Type B pancreatic cell (in vitro differentiated cells): ENCODE measurements around the gene ROM1. TPM values are rescaled to one million over a fixed set of nuclear protein-coding genes. Genes with fewer than 3 reads are reported as not detected.
A peak's percentile ranks its signal among the peaks of the same experiment; 100 is the strongest.
"Not testable (repeated sequence)": the region's sequence is repeated elsewhere in the genome, so short reads cannot be mapped to it uniquely, and the experiment has no call there.

Experiments
- DNase-seq: peaks from one replicate; pipeline ENCODE4 v3.0.0; 2021; ENCODE audit warnings: mixed read lengths; ENCODE audit not compliant: unreplicated experiment; ENCODE audit errors: extremely low spot score
- H3K27ac Mint-ChIP-seq: 2 replicates; pipeline ENCODE4 v1.8.0; 2021; ENCODE audit warnings: mild to moderate bottlenecking, mixed read lengths
- H3K27me3 Mint-ChIP-seq: 2 replicates; pipeline ENCODE4 v1.8.0; 2021; ENCODE audit warnings: mixed read lengths
- H3K36me3 Mint-ChIP-seq: 2 replicates; pipeline ENCODE4 v1.8.0; 2021; ENCODE audit warnings: mixed read lengths
- H3K4me1 Mint-ChIP-seq: one replicate; pipeline ENCODE4 v1.8.0; 2021; ENCODE audit warnings: mixed read lengths; ENCODE audit not compliant: unreplicated experiment
- H3K4me3 Mint-ChIP-seq: 2 replicates; pipeline ENCODE4 v1.8.0; 2021; ENCODE audit warnings: mild to moderate bottlenecking, mixed read lengths
- H3K9me3 Mint-ChIP-seq: 2 replicates; pipeline ENCODE4 v1.8.0; 2021; ENCODE audit warnings: mixed read lengths
- total RNA-seq: library from RNA; stranded (reverse); gene quantifications from 2 replicates; pipeline ENCODE4 v1.2.1, GENCODE V29; 2021; ENCODE audit warnings: low replicate concordance
- TF ChIP-seq, protein P1 (sequence below): fragments of 200-600 bp; sonication (generic); conservative IDR thresholded peaks from 2 replicates; pipeline ENCODE4 v1.5.0; 2021; ENCODE audit warnings: antibody characterized with exemption, mild to moderate bottlenecking

Gene ROM1
- total RNA-seq, 1 donor from 2014 or later: 1.8 TPM

DNA sequence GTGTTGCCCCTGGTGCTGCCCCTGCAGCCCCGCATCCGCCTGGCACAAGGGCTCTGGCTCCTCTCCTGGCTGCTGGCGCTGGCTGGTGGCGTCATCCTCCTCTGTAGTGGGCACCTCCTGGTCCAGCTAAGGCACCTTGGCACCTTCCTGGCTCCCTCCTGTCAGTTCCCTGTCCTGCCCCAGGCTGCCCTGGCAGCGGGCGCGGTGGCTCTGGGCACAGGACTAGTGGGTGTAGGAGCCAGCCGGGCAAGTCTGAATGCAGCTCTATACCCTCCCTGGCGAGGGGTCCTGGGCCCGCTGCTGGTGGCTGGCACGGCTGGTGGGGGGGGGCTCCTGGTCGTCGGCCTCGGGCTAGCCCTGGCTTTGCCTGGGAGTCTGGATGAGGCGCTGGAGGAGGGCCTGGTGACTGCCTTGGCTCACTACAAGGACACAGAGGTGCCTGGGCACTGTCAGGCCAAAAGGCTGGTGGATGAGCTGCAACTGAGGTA is 278 bp downstream of the ROM1 start:
- TF ChIP-seq, protein P1, sequence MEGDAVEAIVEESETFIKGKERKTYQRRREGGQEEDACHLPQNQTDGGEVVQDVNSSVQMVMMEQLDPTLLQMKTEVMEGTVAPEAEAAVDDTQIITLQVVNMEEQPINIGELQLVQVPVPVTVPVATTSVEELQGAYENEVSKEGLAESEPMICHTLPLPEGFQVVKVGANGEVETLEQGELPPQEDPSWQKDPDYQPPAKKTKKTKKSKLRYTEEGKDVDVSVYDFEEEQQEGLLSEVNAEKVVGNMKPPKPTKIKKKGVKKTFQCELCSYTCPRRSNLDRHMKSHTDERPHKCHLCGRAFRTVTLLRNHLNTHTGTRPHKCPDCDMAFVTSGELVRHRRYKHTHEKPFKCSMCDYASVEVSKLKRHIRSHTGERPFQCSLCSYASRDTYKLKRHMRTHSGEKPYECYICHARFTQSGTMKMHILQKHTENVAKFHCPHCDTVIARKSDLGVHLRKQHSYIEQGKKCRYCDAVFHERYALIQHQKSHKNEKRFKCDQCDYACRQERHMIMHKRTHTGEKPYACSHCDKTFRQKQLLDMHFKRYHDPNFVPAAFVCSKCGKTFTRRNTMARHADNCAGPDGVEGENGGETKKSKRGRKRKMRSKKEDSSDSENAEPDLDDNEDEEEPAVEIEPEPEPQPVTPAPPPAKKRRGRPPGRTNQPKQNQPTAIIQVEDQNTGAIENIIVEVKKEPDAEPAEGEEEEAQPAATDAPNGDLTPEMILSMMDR: no peak
- Mint-ChIP-seq H3K27ac (peak overlapping the region; percentile 90), H3K27me3 (no peaks in the 10 kb centered on the region)

DNA sequence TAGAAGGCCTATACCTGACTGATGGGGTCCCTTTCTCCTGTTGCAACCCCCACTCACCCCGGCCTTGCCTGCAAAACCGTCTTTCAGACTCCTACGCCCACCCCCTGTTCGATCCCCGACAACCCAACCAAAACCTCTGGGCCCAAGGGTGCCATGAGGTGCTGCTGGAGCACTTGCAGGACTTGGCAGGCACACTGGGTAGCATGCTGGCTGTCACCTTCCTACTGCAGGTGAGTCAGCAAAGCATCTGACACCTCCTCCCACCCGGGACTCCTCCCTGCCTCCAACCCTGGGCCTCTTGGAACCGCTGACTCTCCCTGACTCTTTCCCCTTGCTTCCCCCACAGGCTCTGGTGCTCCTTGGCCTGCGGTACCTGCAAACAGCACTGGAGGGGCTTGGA is 1.2 kb downstream of the ROM1 start:
- Mint-ChIP-seq H3K4me1 (peaks cover 17% of the 10 kb centered on the region), H3K36me3 (peaks cover 8% of the 10 kb centered on the region), H3K27ac (peak overlapping the region; percentile 90), H3K9me3 (no peaks in the 10 kb centered on the region), H3K4me3 (peak overlapping the region; percentile 84), H3K27me3 (no peaks in the 10 kb centered on the region)
- TF ChIP-seq, protein P1: no peak
- no peak for DNase-seq

More for the DNA sequence above, 278 bp downstream of the ROM1 start:
- no peaks in the 10 kb centered on the region for H3K9me3 Mint-ChIP-seq
- DNase-seq: no peak
- H3K36me3 Mint-ChIP-seq: peaks cover 4% of the 10 kb centered on the region
- peaks cover 13% of the 10 kb centered on the region for H3K4me1 Mint-ChIP-seq
- H3K4me3 Mint-ChIP-seq: peak overlapping the region; percentile 84

DNA sequence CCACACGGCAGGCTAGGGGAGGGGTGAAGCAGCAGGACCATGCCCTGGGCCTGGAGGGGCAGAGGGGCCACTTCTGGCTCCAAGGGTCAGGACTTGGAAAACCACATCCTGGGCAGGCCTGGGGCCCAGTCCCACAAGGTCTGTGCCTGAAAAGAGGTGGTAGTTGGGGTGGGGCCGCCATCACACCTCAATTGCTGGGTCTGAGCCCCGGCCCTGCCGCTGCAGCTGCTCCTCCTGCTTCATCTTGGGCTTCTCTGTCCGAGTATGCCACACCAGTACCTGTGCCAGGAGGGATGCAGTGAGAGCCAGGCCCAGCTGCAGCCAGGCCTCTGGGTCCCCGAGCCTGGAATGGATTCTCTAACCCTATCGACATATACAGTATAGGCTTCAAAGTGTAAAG is 2.5 kb downstream of the ROM1 start:
- H3K4me1 Mint-ChIP-seq: peaks cover 14% of the 10 kb centered on the region
- H3K27ac Mint-ChIP-seq: no peak overlapping the region
- peaks cover 8% of the 10 kb centered on the region for H3K36me3 Mint-ChIP-seq
- no peak for DNase-seq
- no peak overlapping the region for H3K4me3 Mint-ChIP-seq
- no peaks in the 10 kb centered on the region for H3K27me3 Mint-ChIP-seq
- no peaks in the 10 kb centered on the region for H3K9me3 Mint-ChIP-seq
- TF ChIP-seq, protein P1: no peak

DNA sequence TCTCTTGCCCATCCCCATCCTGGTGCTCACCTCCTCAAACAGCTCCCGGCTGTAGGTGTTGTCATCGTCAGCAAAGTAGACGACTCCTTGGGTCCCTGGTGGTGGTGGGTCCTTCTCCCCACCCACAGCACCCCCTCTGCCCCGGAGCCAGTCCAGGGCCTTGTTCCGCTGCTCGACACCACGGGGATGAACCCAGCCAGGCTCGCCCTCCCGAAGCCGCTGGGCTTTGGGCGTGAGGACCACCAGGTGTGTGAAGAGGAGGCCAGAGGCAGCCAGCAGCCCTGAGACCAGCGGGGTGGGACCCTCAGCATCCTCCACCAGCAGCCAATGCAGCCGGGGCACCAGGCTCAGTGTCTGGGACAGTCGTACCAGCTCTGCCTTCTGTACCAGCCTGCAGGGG is 3.9 kb downstream of the ROM1 start:
- not testable (repeated sequence) for H3K27me3 Mint-ChIP-seq, H3K27ac Mint-ChIP-seq, H3K9me3 Mint-ChIP-seq, H3K4me3 Mint-ChIP-seq, H3K36me3 Mint-ChIP-seq, DNase-seq
- peaks cover 16% of the 10 kb centered on the region for H3K4me1 Mint-ChIP-seq

DNA sequence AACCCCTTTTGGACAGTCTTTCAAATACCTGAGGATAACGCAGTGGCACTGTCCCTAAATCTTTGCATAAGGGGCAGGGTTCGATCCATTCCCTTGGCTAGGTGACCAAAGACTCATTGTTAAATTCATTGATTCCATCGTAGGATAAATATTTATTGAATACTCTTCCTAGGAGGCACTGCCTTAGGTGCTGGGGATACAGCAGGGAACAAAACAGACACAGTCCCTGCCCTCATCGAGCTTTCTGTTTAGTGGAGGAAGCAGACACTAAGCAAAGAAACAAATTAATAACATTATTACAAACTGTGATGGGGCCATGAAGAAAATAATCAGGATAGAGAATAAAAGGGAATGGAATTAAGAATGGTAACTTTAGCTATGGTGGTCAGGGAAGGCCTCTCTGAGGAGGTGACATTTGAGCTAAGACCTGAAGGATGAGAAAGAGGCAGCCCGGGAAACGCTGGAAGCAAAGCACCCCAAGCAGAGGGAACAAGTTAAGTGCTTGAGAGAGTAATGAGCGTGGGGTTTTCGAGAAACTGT is 8.0 kb downstream of the ROM1 start:
- DNase-seq: no peak
- H3K27ac Mint-ChIP-seq: peak overlapping the region; percentile 93
- TF ChIP-seq, protein P1: no peak
- peaks cover 9% of the 10 kb centered on the region for H3K36me3 Mint-ChIP-seq
- H3K4me3 Mint-ChIP-seq: peak overlapping the region; percentile 98
- H3K4me1 Mint-ChIP-seq: peaks cover 19% of the 10 kb centered on the region
- no peaks in the 10 kb centered on the region for H3K27me3 Mint-ChIP-seq
- H3K9me3 Mint-ChIP-seq: no peaks in the 10 kb centered on the region

DNA sequence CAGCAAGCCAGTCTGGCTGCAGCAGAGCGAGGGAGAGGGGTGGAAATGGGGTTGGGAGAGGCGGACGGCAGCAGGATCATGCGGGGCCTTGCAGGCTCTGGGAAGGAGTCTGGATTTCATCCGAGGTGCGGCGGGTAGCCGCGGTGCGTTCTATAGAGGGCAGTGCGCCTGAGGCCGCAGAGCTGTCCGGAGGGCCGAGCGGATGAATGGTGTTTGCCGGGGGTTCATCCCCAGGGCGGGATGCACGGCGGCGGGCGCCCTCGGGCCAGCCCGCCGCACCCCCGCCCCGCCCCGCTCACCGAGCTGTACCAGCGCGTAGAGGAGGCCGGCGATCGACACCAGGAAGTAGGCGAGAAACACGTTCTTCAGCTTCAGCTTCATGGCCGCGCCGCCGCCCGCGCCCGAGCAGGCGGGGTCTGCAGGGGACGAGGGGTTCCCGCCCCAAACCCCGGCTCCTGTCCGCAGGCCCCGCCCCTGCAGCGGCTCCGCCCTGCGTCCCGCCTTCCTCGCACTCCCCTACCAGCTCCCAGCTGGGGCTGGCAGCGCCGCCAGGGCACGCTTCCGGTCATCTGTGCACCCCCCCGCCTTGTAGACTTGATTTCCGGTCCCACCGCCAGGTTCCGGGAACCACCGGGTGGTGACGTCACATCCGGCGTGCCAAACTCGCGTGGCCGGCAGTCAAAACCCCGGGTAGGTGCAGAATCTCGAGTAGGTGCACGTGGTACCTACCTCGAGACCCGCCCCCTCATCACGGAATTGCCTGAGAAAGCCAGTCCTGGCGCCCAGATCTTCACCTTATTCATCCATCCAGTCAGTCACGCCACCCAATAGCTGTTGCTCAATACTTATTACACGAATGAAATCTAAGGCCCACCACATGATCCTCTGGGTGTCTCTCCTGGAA is 8.8 kb downstream of the ROM1 start, which contains the start of gene B3GAT3:
B3GAT3 (minus strand) TSS at position 420 of the 904 bp plus-strand sequence; CDS start at position 381, 39 bp downstream.
- H3K4me3 Mint-ChIP-seq: peak within 1 kb of the TSS; percentile 98
- no peaks in the 10 kb centered on the region for H3K9me3 Mint-ChIP-seq
- H3K36me3 Mint-ChIP-seq: peaks cover 9% of the 10 kb centered on the region
- no peaks in the 10 kb centered on the region for H3K27me3 Mint-ChIP-seq
- DNase-seq: peak; percentile 98
- H3K27ac Mint-ChIP-seq: peak within 1 kb of the TSS; percentile 94
- peaks cover 19% of the 10 kb centered on the region for H3K4me1 Mint-ChIP-seq
- TF ChIP-seq, protein P1: peak; percentile 47
